ENCODE results near the gene NEURL3. TPM values are rescaled to one million over a fixed set of nuclear protein-coding genes. Genes with fewer than 3 reads are reported as not detected.

Gene NEURL3
- total RNA-seq, 4 donors from 2014 or later, result 0.40 TPM; not detected in 3

DNA sequence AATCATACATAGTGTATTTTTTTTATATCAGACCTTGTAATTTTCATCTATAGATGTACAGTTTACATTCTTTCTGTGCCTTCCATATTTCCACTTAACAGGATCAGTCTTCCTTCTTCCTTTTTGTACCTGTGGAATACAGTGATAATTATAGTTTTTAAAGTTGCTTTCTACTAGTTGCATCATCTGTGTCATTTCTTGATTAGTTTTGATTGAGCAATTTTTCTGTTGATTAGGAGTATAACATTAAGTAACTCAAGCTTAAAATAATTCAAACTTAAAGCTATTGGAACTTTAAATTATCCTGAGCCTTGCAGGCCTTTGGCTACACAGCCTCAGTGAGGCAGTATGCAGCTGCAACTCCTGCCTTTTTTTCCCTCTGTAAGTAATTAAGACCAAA lies 57.4 kb downstream of the NEURL3 start:
- Histone ChIP-seq H3K4me1 (no peaks in the 10 kb centered on the region), H3K4me3 (replicated peaks in 1 of 3) (no peak overlapping the region), H3K27ac (no peak overlapping the region), H3K9me3 (no peaks in the 10 kb centered on the region), H3K36me3 (no peaks in the 10 kb centered on the region), H3K27me3 (no peaks in the 10 kb centered on the region)
- no peak for DNase-seq
- intact Hi-C loops (cut with DNase I), result no loop called here
- TF ChIP-seq, protein P1, sequence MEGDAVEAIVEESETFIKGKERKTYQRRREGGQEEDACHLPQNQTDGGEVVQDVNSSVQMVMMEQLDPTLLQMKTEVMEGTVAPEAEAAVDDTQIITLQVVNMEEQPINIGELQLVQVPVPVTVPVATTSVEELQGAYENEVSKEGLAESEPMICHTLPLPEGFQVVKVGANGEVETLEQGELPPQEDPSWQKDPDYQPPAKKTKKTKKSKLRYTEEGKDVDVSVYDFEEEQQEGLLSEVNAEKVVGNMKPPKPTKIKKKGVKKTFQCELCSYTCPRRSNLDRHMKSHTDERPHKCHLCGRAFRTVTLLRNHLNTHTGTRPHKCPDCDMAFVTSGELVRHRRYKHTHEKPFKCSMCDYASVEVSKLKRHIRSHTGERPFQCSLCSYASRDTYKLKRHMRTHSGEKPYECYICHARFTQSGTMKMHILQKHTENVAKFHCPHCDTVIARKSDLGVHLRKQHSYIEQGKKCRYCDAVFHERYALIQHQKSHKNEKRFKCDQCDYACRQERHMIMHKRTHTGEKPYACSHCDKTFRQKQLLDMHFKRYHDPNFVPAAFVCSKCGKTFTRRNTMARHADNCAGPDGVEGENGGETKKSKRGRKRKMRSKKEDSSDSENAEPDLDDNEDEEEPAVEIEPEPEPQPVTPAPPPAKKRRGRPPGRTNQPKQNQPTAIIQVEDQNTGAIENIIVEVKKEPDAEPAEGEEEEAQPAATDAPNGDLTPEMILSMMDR (IDR thresholded peaks at IDR 0.05), result no peak
- TF ChIP-seq POLR2A (IDR thresholded peaks at IDR 0.05), result no peak

Other genes starting within 250 kb of the NEURL3 start
- 10 to 100 TPM; 45.7 to 53.6 (median 48.7) TPM for gene TMEM127, start 239.4 kb downstream of the NEURL3 start, total RNA-seq
- 100 to 1,000 TPM in 3 of 4 donors, 10 to 100 TPM in 1; 83.8 to 149 (median 119) TPM for gene CIAO1, start 239.1 kb downstream of the NEURL3 start, total RNA-seq
- gene SNRNP200, start 199.8 kb downstream of the NEURL3 start, total RNA-seq, result 100 to 1,000 TPM in 3 of 4 donors, 10 to 100 TPM in 1; 85.3 to 123 (median 104) TPM
- 1 to 10 TPM in 1 of 4 donors, under 1 TPM in 2, not detected in 1; 0.63 to 1.7 (median 0.75) TPM for gene ITPRIPL1, start 180.0 kb downstream of the NEURL3 start, total RNA-seq
- 1 to 10 TPM in 1 of 4 donors, under 1 TPM in 3; 0.46 to 1.7 (median 0.89) TPM for gene NCAPH, start 169.6 kb downstream of the NEURL3 start, total RNA-seq
- gene ARID5A, start 31.4 kb upstream of the NEURL3 start, total RNA-seq, result 10 to 100 TPM in 3 of 4 donors, 1 to 10 TPM in 1; 9.2 to 29.3 (median 20.0) TPM
- 10 to 100 TPM; 46.2 to 65.5 (median 55.8) TPM for gene KANSL3, start 133.0 kb upstream of the NEURL3 start, total RNA-seq
- gene FER1L5, start 137.4 kb upstream of the NEURL3 start, total RNA-seq, result 1 to 10 TPM in 1 of 4 donors, under 1 TPM in 3; 0.11 to 1.5 (median 0.34) TPM
- 10 to 100 TPM; 22.8 to 32.9 (median 29.2) TPM for gene LMAN2L, start 234.7 kb upstream of the NEURL3 start, total RNA-seq